HG03039 (cell line): ENCODE results near the gene APOBEC4.
A peak's percentile ranks its signal among the peaks of the same experiment; 100 is the strongest.

Experiments used
- ATAC-seq: cut with Tn5 transposase; IDR thresholded peaks from one replicate; pipeline ENCODE4 v1.9.1; 2021; ENCODE audit warnings: mild to moderate bottlenecking, moderate library complexity; ENCODE audit not compliant: unreplicated experiment

Gene APOBEC4

GRCh38 chr1:183675381-183675780, 22.3 kb upstream of the APOBEC4 start:
- ATAC-seq = no peak

- ATAC-seq = no peak
Observed at GRCh38 chr1:183674886-183675285, 21.8 kb upstream of the APOBEC4 start.

- ATAC-seq = no peak
Observed at GRCh38 chr1:183674339-183674738, 21.2 kb upstream of the APOBEC4 start.

GRCh38 chr1:183673605-183674323, 20.6 kb upstream of the APOBEC4 start:
- no peak for ATAC-seq

GRCh38 chr1:183670169-183670568, 17.1 kb upstream of the APOBEC4 start:
- no peak for ATAC-seq

GRCh38 chr1:183656355-183656754, 3.2 kb upstream of the APOBEC4 start:
- ATAC-seq = no peak

GRCh38 chr1:183655562-183656075, 2.5 kb upstream of the APOBEC4 start:
- no peak for ATAC-seq

- ATAC-seq = no peak
Observed at GRCh38 chr1:183654706-183655105, 1.6 kb upstream of the APOBEC4 start.

GRCh38 chr1:183653876-183654451, 848 bp upstream of the APOBEC4 start:
- ATAC-seq = no peak

GRCh38 chr1:183653462-183653794, 312 bp upstream of the APOBEC4 start:
- ATAC-seq = no peak

GRCh38 chr1:183652107-183652506, 1.0 kb downstream of the APOBEC4 start:
- ATAC-seq = no peak

GRCh38 chr1:183651612-183652011, 1.5 kb downstream of the APOBEC4 start:
- no peak for ATAC-seq

GRCh38 chr1:183648042-183648441, 5.1 kb downstream of the APOBEC4 start:
- no peak for ATAC-seq

GRCh38 chr1:183646776-183647175, 6.3 kb downstream of the APOBEC4 start:
- no peak for ATAC-seq

GRCh38 chr1:183645531-183645930, 7.6 kb downstream of the APOBEC4 start:
- no peak for ATAC-seq

GRCh38 chr1:183642166-183642565, 10.9 kb downstream of the APOBEC4 start:
- no peak for ATAC-seq

GRCh38 chr1:183640193-183640592, 12.9 kb downstream of the APOBEC4 start:
- no peak for ATAC-seq

GRCh38 chr1:183638649-183639387, 14.3 kb downstream of the APOBEC4 start:
- ATAC-seq = no peak

GRCh38 chr1:183636783-183637182, 16.3 kb downstream of the APOBEC4 start:
- no peak for ATAC-seq

- ATAC-seq = no peak
Observed at GRCh38 chr1:183636334-183636682, 16.8 kb downstream of the APOBEC4 start.

- ATAC-seq = peak; percentile 83
Observed at GRCh38 chr1:183635606-183636333, 17.3 kb downstream of the APOBEC4 start, which contains the start of gene ARPC5. ARPC5 (minus strand) TSS chr1:183635783; CDS start chr1:183635659, 124 bp downstream.
